NCI-H1930 (cell line): ENCODE data around the gene NDUFA5.
"Not testable (repeated sequence)": the region's sequence is repeated elsewhere in the genome, so short reads cannot be mapped to it uniquely, and the experiment has no call there.

Experiments used
- DNase-seq, 2 experiments: peaks; one replicate each; lab custom pipeline; 2025; lab: John Stamatoyannopoulos, UW

Gene NDUFA5

GRCh38 chr7:123557016-123557397, 611 bp downstream of the NDUFA5 start:
- DNase-seq, result no peak

- DNase-seq, result no peak
Measured at GRCh38 chr7:123555484-123555883, 2.1 kb downstream of the NDUFA5 start.

GRCh38 chr7:123553159-123553558, 4.5 kb downstream of the NDUFA5 start:
- DNase-seq, result no peak

GRCh38 chr7:123552641-123553040, 5.0 kb downstream of the NDUFA5 start:
- no peak for DNase-seq

- DNase-seq, result not testable (repeated sequence)
Measured at GRCh38 chr7:123552134-123552533, 5.5 kb downstream of the NDUFA5 start.

GRCh38 chr7:123548406-123548805, 9.2 kb downstream of the NDUFA5 start:
- DNase-seq, result no peak

GRCh38 chr7:123539871-123540270, 17.7 kb downstream of the NDUFA5 start:
- DNase-seq, result no peak

GRCh38 chr7:123538897-123539296, 18.7 kb downstream of the NDUFA5 start:
- no peak for DNase-seq

GRCh38 chr7:123538189-123538714, 19.4 kb downstream of the NDUFA5 start:
- no peak for DNase-seq

GRCh38 chr7:123537026-123537642, 20.5 kb downstream of the NDUFA5 start:
- DNase-seq, result no peak

GRCh38 chr7:123535517-123535916, 22.1 kb downstream of the NDUFA5 start:
- no peak for DNase-seq

- DNase-seq, result peak; percentile 58 to 61
Measured at GRCh38 chr7:123534383-123535260, 23.0 kb downstream of the NDUFA5 start, which contains the start of gene IQUB. Gene IQUB (minus strand): TSS chr7:123534595. CDS start chr7:123512340, 22,255 bp downstream.

- DNase-seq, result no peak
Measured at GRCh38 chr7:123533929-123534382, 23.7 kb downstream of the NDUFA5 start.

GRCh38 chr7:123533553-123533917, 24.1 kb downstream of the NDUFA5 start:
- no peak for DNase-seq

- not testable (repeated sequence) for DNase-seq
Measured at GRCh38 chr7:123532788-123533552, 24.6 kb downstream of the NDUFA5 start.

GRCh38 chr7:123532343-123532742, 25.3 kb downstream of the NDUFA5 start:
- not testable (repeated sequence) for DNase-seq

- not testable (repeated sequence) for DNase-seq
Measured at GRCh38 chr7:123530035-123530591, 27.5 kb downstream of the NDUFA5 start.

GRCh38 chr7:123528265-123528664, 29.4 kb downstream of the NDUFA5 start:
- DNase-seq, result no peak

- not testable (repeated sequence) for DNase-seq
Measured at GRCh38 chr7:123527712-123528225, 29.8 kb downstream of the NDUFA5 start.

GRCh38 chr7:123526533-123526932, 31.1 kb downstream of the NDUFA5 start:
- not testable (repeated sequence) for DNase-seq

GRCh38 chr7:123522066-123522465, 35.6 kb downstream of the NDUFA5 start:
- no peak for DNase-seq

GRCh38 chr7:123505221-123505620, 52.4 kb downstream of the NDUFA5 start:
- DNase-seq, result no peak
